A673 (cell line): ENCODE results near the gene FBXL19. TPM values are rescaled to one million over a fixed set of nuclear protein-coding genes. Genes with fewer than 3 reads are reported as not detected.

Source experiments
- BruUV-seq: library from RNA; stranded (reverse); fragments of 400-500 nt; replicated peaks from 2 replicates; lab custom pipeline; 2021; lab: Mats Ljungman, UMichigan
- CTCF ChIA-PET: fragments of 300-600 bp; sonication (Branson Sonifier 250); formaldehyde crosslinking; loops from one replicate; lab custom pipeline; 2022; ENCODE audit warnings: antibody characterized with exemption; lab: Charles Lee
- POLR2A ChIA-PET: fragments of 300-600 bp; sonication (Branson Sonifier 250); formaldehyde crosslinking; loops from one replicate; lab custom pipeline; 2022; ENCODE audit warnings: antibody characterized with exemption; ENCODE audit not compliant: low non-redundant PET; lab: Charles Lee
- DNase-seq: peaks from one replicate; pipeline ENCODE4 v3.0.0-alpha.2; 2015; ENCODE audit warnings: low spot score
- H3K27ac ChIP-seq: fragments of 200-600 bp; sonication (generic); 2 replicates; pipeline ENCODE4 v1.5.1; 2016; ENCODE audit warnings: mixed run types, low read depth, mild to moderate bottlenecking, mixed read lengths, antibody characterized with exemption, low read length; ENCODE audit not compliant: poor library complexity, severe bottlenecking
- H3K27me3 ChIP-seq: fragments of 200-600 bp; sonication (generic); replicated peaks from 2 replicates; pipeline ENCODE4 v1.6.1; 2017; ENCODE audit warnings: mixed run types, low read depth, mild to moderate bottlenecking, mixed read lengths, antibody characterized with exemption, low read length; ENCODE audit not compliant: insufficient read depth, poor library complexity
- H3K36me3 ChIP-seq: fragments of 200-600 bp; sonication (generic); 2 replicates; pipeline ENCODE4 v1.6.1; 2016; ENCODE audit warnings: mixed run types, mild to moderate bottlenecking, mixed read lengths, antibody characterized with exemption, low read length; ENCODE audit not compliant: insufficient read depth, poor library complexity, severe bottlenecking
- H3K4me1 ChIP-seq: fragments of 200-600 bp; sonication (generic); 2 replicates; pipeline ENCODE4 v1.6.1; 2017; ENCODE audit warnings: mixed run types, mild to moderate bottlenecking, mixed read lengths, antibody characterized with exemption, low read length; ENCODE audit not compliant: insufficient read depth, poor library complexity, severe bottlenecking
- H3K4me3 ChIP-seq: fragments of 200-600 bp; sonication (generic); 2 replicates; pipeline ENCODE4 v1.5.1; 2016; ENCODE audit warnings: low read depth, mixed run types, mild to moderate bottlenecking, mixed read lengths, low read length; ENCODE audit not compliant: poor library complexity, severe bottlenecking
- H3K9me3 ChIP-seq: fragments of 200-600 bp; sonication (generic); 2 replicates; pipeline ENCODE4 v1.6.1; 2016; ENCODE audit warnings: mixed run types, low read depth, mild to moderate bottlenecking, mixed read lengths, antibody characterized with exemption, low read length; ENCODE audit not compliant: poor library complexity, severe bottlenecking
- CTCF ChIP-seq: fragments of 300-800, 200-600 bp; sonication (generic); conservative IDR thresholded peaks from 2 replicates; pipeline ENCODE4 v1.5.1; 2017; ENCODE audit warnings: low read depth, mild to moderate bottlenecking, antibody characterized with exemption, low read length, moderate library complexity, mixed read lengths
- EZH2 ChIP-seq: fragments of 200-600 bp; sonication (generic); IDR thresholded peaks from 2 replicates; pipeline ENCODE4 v1.6.1; 2017; ENCODE audit warnings: borderline replicate concordance, low read depth, mild to moderate bottlenecking, mixed read lengths, antibody characterized with exemption, low read length; ENCODE audit not compliant: poor library complexity, severe bottlenecking
- intact Hi-C: fragments of 100-400 bp; cut with micrococcal nuclease; formaldehyde crosslinking; loops from one replicate; pipeline ENCODE4 v1.10.0; 2022; ENCODE audit not compliant: unreplicated experiment
- total RNA-seq: library from RNA; stranded (reverse); gene quantifications from 2 replicates; pipeline ENCODE4 v1.2.3, GENCODE V29; 2021

The FBXL19 gene
- total RNA-seq, 1 experiment from 2014 or later = 39.3 TPM

- Histone ChIP-seq H3K27ac (no peak overlapping the region), H3K4me3 (no peak overlapping the region), H3K27me3 (no peaks in the 10 kb centered on the region), H3K9me3 (no peaks in the 10 kb centered on the region), H3K4me1 (no peaks in the 10 kb centered on the region), H3K36me3 (peaks cover 18% of the 10 kb centered on the region)
- no peak for DNase-seq
- ChIA-PET POLR2A (no interaction called here), CTCF (interaction anchor here (0.9 kb wide), 1 partner anchor 26 kb away, joined by 3 read pairs; no protein-coding TSS in a partner anchor)
- intact Hi-C loops = loop anchor here (10.0 kb wide), 1 partner anchor 884 kb away; no protein-coding TSS in a partner anchor
- TF ChIP-seq CTCF (no peak), EZH2 (no peak)
- BruUV-seq = no TSS peak
Measured at GRCh38 chr16:30980959-30981358, 57.6 kb downstream of the FBXL19 start.

- POLR2A ChIA-PET = interaction anchor here (0.6 to 0.7 kb wide), 2 partner anchors 204 to 898 kb away, joined by 3 read pairs; no protein-coding TSS in a partner anchor
- no peaks in the 10 kb centered on the region for H3K27me3 ChIP-seq
- no peaks in the 10 kb centered on the region for H3K4me1 ChIP-seq
- intact Hi-C loops = loop anchor here (10.0 kb wide), 1 partner anchor 882 kb away; no protein-coding TSS in a partner anchor
- DNase-seq = no peak
- H3K9me3 ChIP-seq = no peaks in the 10 kb centered on the region
- H3K36me3 ChIP-seq = peaks cover 18% of the 10 kb centered on the region
- CTCF ChIA-PET = interaction anchor here (0.5 to 0.6 kb wide), 2 partner anchors 212 to 494 kb away, joined by 3 read pairs; no protein-coding TSS in a partner anchor
- TF ChIP-seq EZH2 (no peak), CTCF (no peak)
- BruUV-seq = no TSS peak
- H3K27ac ChIP-seq = no peak overlapping the region
- no peak overlapping the region for H3K4me3 ChIP-seq
Measured at GRCh38 chr16:30982548-30983288, 59.3 kb downstream of the FBXL19 start.

- H3K4me1 ChIP-seq = no peaks in the 10 kb centered on the region
- H3K9me3 ChIP-seq = no peaks in the 10 kb centered on the region
- TF ChIP-seq EZH2 = no peak
- TF ChIP-seq CTCF = no peak
- H3K27me3 ChIP-seq = no peaks in the 10 kb centered on the region
- DNase-seq = no peak
- no peak overlapping the region for H3K4me3 ChIP-seq
- no peak overlapping the region for H3K27ac ChIP-seq
- CTCF ChIA-PET = interaction anchor here (0.5 to 1.0 kb wide), 3 partner anchors 30 to 211 kb away, joined by 3 to 4 read pairs (median 3); no protein-coding TSS in a partner anchor
- intact Hi-C loops = loop anchor here (10.0 kb wide), 1 partner anchor 881 kb away; no protein-coding TSS in a partner anchor
- peaks cover 18% of the 10 kb centered on the region for H3K36me3 ChIP-seq
- POLR2A ChIA-PET = interaction anchor here (0.6 to 0.7 kb wide), 2 partner anchors 108 to 203 kb away, joined by 3 read pairs; no protein-coding TSS in a partner anchor
- BruUV-seq = no TSS peak
Measured at GRCh38 chr16:30983289-30983889, 60.0 kb downstream of the FBXL19 start.
